Heart right ventricle (tissue), 16 donors: ENCODE data around the gene SEC16A. TPM values are rescaled to one million over a fixed set of nuclear protein-coding genes. Genes with fewer than 3 reads are reported as not detected.

ENCODE experiments used
- ATAC-seq, 8 donors: fragments of 200-7000 bp; cut with Tn5 transposase; one replicate each; pipeline ENCODE4 v1.9.1; 2020; ENCODE audit warnings: mild to moderate bottlenecking in 8 of 8, moderate library complexity in 8 of 8, moderate number of reproducible peaks in 1 of 8
- DNase-seq, 2 donors: peaks; one replicate each; pipeline ENCODE4 v3.0.0-alpha.2; 2020
- H3K27ac ChIP-seq, 10 donors: fragments of 200-600 bp; sonication (generic) in 2 of 10; one replicate each; pipeline versions ENCODE4 v1.5.0 to v1.8.0; 2020 to 2022; ENCODE audit warnings: mild to moderate bottlenecking in 3 of 10
- H3K27me3 ChIP-seq, 7 donors: fragments of 200-600 bp; one replicate each; pipeline ENCODE4 v1.8.0; 2021 to 2022; ENCODE audit warnings: mild to moderate bottlenecking in 2 of 7
- H3K36me3 ChIP-seq, 9 donors: fragments of 200-600 bp; sonication (generic) in 1 of 9; one replicate each; pipeline versions ENCODE4 v1.5.0 to v1.8.0; 2020 to 2022; ENCODE audit warnings: mild to moderate bottlenecking in 2 of 9
- H3K4me1 ChIP-seq, 9 donors: fragments of 200-600 bp; sonication (generic) in 1 of 9; one replicate each; pipeline versions ENCODE4 v1.5.0 to v1.8.0; 2020 to 2022; ENCODE audit warnings: mild to moderate bottlenecking in 4 of 9
- H3K4me3 ChIP-seq, 10 donors: fragments of 200-600 bp; sonication (generic) in 2 of 10; one replicate each; pipeline versions ENCODE4 v1.5.0 to v1.8.0; 2020 to 2022; ENCODE audit warnings: mild to moderate bottlenecking in 7 of 10, moderate library complexity in 2 of 10
- H3K9me3 ChIP-seq, 11 donors: fragments of 200-600 bp in 10 of 11; sonication (generic) in 2 of 11; one replicate each; pipeline versions ENCODE4 v1.5.0 to v1.8.0; 2013 to 2022; ENCODE audit warnings: mild to moderate bottlenecking in 2 of 11, control low read depth in 1 of 11, moderate library complexity in 1 of 11
- CTCF ChIP-seq, 9 donors: fragments of 200-600 bp; sonication (generic) in 2 of 9; IDR thresholded peaks; one replicate each; pipeline versions ENCODE4 v1.5.0 to v1.8.0; 2021 to 2022; ENCODE audit warnings: antibody characterized with exemption in 9 of 9, mild to moderate bottlenecking in 5 of 9, moderate library complexity in 1 of 9
- WGBS, 2 donors: extraction: QIAGEN DNeasy Blood & Tissue Kit; methylation state at CpG; one replicate each; pipeline ENCODE4 v1.1.7; 2013; ENCODE audit warnings: inconsistent platforms in 1 of 2; 5-methylcytosine and 5-hydroxymethylcytosine counted together
- intact Hi-C, 10 donors: fragments of 100-400 bp; cut with DNase I; formaldehyde crosslinking; loops; one replicate each; pipeline versions ENCODE4 v1.11.1 to v1.14.2; 2022
- polyA plus RNA-seq, 2 donors: library from polyadenylated mRNA; stranded (reverse); fragments of 200-250 nt; gene quantifications; one replicate each; pipeline ENCODE4 v1.2.3, GENCODE V29; 2013
- total RNA-seq, 10 donors: library from RNA; stranded (reverse); fragmentation: NEBNext Ultra II Directional in 3 of 10; extraction: Animal tissue kit (Norgen Biotek cat#: 25700) in 3 of 10; gene quantifications; one replicate each; pipeline versions ENCODE4 v1.2.1 to v1.2.4, GENCODE V29; 2021 to 2023
- donor health status: Arrhythmogenic right ventricular cardiomyopathy.
- donor health status: ischemic (EF 13 %, LVEDD 7.1; RV severe dilation, severe dysfunction).
- donor health status: healthy with polysubstance abuse.
- donor health status: DM: no; HTN: yes; CAD: no.
- donor health status: DM: no; HTN: no; CAD: no.
- donor health status: ischemic (EF 25% LVEDD 6.9; RV normal size, moderate dysfunction).
- donor health status: ischemic (EF 25% LVEDD 5.7; RV mildly dilated, moderate dysfunction).
- donor health status: healthy.
- donor health status: DM: yes; HTN: yes; CAD: no.
- donor health status: Ischemic cardiomyopathy.
- donor health status: ischemic (EF 35%, LVEDD 5.7; RV mildly dilated, moderate dysfunction).
- donor health status: nonischemic (EF 11% LVEDD 7.7; RV severe dilation, severe dysfunction).
- donor health status: DM: yes; HTN: yes; CAD: no.
- donor health status: PGD.
- donor health status: ischemic (EF 29% LVEDD 5.4; RV normal size, mild dysfunction).
- donor health status: nonischemic (EF 23%, LVEDD 6.1; RV moderate dilation, normal function).

SEC16A gene
- total and polyA plus RNA-seq, 12 donors, result 21.9 to 35.9 (median 28.6) TPM

- no peak for TF ChIP-seq CTCF (IDR thresholded peaks at IDR 0.05)
- ATAC-seq (no peak), DNase-seq (no peak)
- intact Hi-C loops, result loop anchor here in 1 of 10 donors (5.0 kb wide), 1 partner anchor 35 kb away; no protein-coding TSS in a partner anchor
- Histone ChIP-seq H3K9me3 (no peaks in the 10 kb centered on the region), H3K4me3 (no peak overlapping the region), H3K27me3 (no peaks in the 10 kb centered on the region), H3K27ac (no peak overlapping the region), H3K4me1 (peaks cover 12 to 43% (median 27%) of the 10 kb centered on the region in 9 donors), H3K36me3 (peaks cover 9 to 100% (median 78%) of the 10 kb centered on the region in 9 donors)
- WGBS, 2 donors, result 93% methylated on average over 28 of the region's 28 CpGs
These were observed 24.6 kb upstream of the SEC16A start for GRCh38 chr9:136507221-136507991.

DNA sequence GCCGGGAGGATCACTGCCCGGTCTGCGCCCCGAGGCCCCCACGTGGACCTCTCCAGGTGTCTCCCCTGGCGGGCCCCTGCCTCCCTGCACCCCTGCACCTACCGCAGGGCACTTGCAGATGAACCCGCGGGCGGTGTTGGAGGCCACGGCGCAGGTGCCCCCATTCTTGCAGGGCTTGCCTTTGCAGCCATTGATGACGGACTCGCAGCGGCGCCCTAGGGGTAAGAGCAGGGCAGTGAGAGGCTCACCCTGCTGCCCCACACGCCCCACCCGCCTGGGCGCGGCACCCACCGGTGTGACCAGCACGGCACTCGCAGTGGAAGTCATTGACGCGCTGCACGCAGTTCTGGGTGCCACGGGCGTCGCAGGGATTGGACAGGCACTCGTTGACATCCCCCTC is 23.6 kb upstream of the SEC16A start:
- H3K27ac ChIP-seq, result no peak overlapping the region
- no peaks in the 10 kb centered on the region for H3K27me3 ChIP-seq
- no peak for TF ChIP-seq CTCF (IDR thresholded peaks at IDR 0.05)
- WGBS, 2 donors, result 94 to 95% methylated on average over 30 of the region's 30 CpGs
- H3K9me3 ChIP-seq, result no peaks in the 10 kb centered on the region
- DNase-seq (no peak), ATAC-seq (no peak)
- intact Hi-C loops, result loop anchor here in 1 of 10 donors (5.0 kb wide), 1 partner anchor 36 kb away; no protein-coding TSS in a partner anchor
- H3K36me3 ChIP-seq, result peaks cover 17 to 100% (median 87%) of the 10 kb centered on the region in 9 donors
- peaks cover 8 to 34% (median 22%) of the 10 kb centered on the region in 9 donors for H3K4me1 ChIP-seq
- no peak overlapping the region for H3K4me3 ChIP-seq

DNA sequence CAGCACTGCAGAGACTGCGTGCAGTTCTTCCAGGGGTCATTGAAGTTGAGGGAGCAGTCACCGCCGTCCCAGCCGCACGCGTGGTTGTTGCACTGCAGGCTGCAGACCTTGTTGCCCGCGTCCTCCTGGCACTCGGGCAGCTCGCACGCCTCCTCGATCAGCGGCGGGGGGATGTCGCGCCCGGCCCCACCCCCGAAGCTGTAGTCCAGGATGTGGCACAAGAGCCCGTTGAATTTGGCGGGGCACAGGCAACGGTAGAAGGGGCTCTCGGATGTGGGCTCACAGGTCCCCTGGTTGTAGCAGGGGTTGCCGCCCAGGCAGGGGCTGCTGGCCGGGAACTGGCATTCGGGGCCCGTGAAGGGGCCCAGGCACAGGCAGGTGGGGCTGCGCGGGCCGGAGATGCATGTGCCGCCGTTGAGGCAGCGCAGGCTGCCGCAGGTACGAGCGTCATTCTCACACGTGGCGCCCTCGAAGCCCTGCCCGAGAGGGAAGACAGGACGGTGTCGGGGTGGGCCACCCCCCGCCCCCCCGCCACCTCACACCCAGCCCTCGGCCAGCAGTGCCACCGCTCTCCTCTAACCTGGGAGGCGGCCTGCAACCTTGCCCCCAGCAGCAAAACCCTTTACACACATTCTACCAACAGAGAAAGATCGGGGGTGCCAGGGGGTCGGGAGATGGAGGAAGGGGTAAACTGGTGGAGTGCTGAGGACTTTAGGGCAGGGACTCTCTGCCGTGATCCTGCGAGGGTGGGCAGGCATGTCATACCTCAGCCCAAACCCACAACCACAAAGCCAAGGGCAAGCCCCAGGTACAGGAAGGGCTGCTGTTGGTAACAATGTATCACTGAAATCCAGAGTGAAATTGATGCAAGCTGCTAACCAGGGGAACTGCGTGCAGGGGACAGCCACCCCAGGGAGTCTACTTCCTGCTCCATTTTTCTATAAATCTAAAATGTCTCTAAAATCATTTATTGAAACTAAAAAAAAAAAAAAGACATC is 22.9 kb upstream of the SEC16A start:
- 94% methylated on average over 51 of the region's 51 CpGs for WGBS, 2 donors
- DNase-seq (no peak), ATAC-seq (no peak)
- Histone ChIP-seq H3K4me1 (peaks cover 1 to 26% (median 15%) of the 10 kb centered on the region in 9 donors), H3K4me3 (no peak overlapping the region), H3K27ac (no peak overlapping the region), H3K9me3 (no peaks in the 10 kb centered on the region), H3K36me3 (peaks cover 20 to 100% (median 92%) of the 10 kb centered on the region in 9 donors), H3K27me3 (no peaks in the 10 kb centered on the region)
- intact Hi-C loops, result loop anchor here in 1 of 10 donors (5.0 kb wide), 1 partner anchor 37 kb away; no protein-coding TSS in a partner anchor
- TF ChIP-seq CTCF (IDR thresholded peaks at IDR 0.05), result no peak
